HCT116 (cell line): ENCODE measurements around the gene ERMP1.
"Not testable (repeated sequence)": the region's sequence is repeated elsewhere in the genome, so short reads cannot be mapped to it uniquely, and the experiment has no call there.

ENCODE experiments used
- FOSL1 ChIP-seq: IDR thresholded peaks from 2 replicates; pipeline ENCODE4 v1.6.1; 2012; ENCODE audit warnings: low read depth
- RAD21 ChIP-seq: IDR thresholded peaks from 2 replicates; pipeline ENCODE4 v1.6.1; 2012; ENCODE audit warnings: low read depth, mild to moderate bottlenecking
- SIN3A ChIP-seq: IDR thresholded peaks from 2 replicates; pipeline ENCODE4 v1.6.1; 2012; ENCODE audit warnings: low read depth
- TF ChIP-seq, protein P1 (sequence below), 3 experiments: fragments of 200-600 bp in 1 of 3; sonication (generic) in 1 of 3; IDR thresholded peaks in 2 of 3; conservative IDR thresholded peaks in 1 of 3; 2 replicates each; pipeline ENCODE4 v1.5.1; 2012 to 2017; ENCODE audit warnings: low read depth in 2 of 3, low read length in 2 of 3, antibody characterized with exemption in 1 of 3, borderline replicate concordance in 1 of 3, control low read depth in 1 of 3, mild to moderate bottlenecking in 1 of 3, mixed read lengths in 1 of 3, mixed run types in 1 of 3, moderate library complexity in 1 of 3; ENCODE audit not compliant: insufficient read depth in 1 of 3

DNA sequence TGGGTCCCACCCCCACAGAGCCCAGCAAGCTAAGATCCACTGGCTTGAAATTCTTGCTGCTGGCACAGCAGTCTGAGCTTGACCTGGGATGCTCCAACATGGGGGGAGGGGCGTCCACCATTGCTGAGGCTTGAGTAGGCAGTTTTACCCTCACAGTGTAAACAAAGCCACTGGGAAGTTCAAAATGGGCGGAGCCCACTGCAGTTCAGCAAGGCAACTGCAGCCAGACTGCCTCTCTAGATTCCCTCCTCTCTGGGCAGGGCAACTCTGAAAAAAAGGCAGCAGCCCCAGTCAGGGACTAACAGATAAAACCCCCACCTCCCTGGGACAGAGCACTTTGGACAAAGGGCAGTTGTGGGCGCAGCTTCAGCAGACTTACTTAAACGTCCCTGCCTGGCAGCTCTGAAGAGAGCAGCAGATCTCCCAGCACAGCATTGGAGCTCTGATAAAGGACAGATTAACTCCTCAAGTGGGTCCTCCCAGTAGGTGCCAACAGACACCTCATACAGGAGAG, 53.2 kb downstream of the ERMP1 start:
- TF ChIP-seq, protein P1, sequence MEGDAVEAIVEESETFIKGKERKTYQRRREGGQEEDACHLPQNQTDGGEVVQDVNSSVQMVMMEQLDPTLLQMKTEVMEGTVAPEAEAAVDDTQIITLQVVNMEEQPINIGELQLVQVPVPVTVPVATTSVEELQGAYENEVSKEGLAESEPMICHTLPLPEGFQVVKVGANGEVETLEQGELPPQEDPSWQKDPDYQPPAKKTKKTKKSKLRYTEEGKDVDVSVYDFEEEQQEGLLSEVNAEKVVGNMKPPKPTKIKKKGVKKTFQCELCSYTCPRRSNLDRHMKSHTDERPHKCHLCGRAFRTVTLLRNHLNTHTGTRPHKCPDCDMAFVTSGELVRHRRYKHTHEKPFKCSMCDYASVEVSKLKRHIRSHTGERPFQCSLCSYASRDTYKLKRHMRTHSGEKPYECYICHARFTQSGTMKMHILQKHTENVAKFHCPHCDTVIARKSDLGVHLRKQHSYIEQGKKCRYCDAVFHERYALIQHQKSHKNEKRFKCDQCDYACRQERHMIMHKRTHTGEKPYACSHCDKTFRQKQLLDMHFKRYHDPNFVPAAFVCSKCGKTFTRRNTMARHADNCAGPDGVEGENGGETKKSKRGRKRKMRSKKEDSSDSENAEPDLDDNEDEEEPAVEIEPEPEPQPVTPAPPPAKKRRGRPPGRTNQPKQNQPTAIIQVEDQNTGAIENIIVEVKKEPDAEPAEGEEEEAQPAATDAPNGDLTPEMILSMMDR (IDR thresholded peaks at IDR 0.05 in 2 of 3, conservative IDR thresholded peaks at IDR 0.05 in 1 of 3; ENCODE audit: borderline replicate concordance in 1 of 3, insufficient read depth in 1 of 3, low read depth in 2 of 3, low read length in 2 of 3), result not testable (repeated sequence)
- TF ChIP-seq RAD21, SIN3A, FOSL1: not testable (repeated sequence)
